Effector CD8-positive, alpha-beta T cell (primary cell): ENCODE results near the gene RECQL5.

Experiments used
- DNase-seq: peaks from one replicate; lab custom pipeline; 2025; lab: John Stamatoyannopoulos, UW

RECQL5 gene

DNA sequence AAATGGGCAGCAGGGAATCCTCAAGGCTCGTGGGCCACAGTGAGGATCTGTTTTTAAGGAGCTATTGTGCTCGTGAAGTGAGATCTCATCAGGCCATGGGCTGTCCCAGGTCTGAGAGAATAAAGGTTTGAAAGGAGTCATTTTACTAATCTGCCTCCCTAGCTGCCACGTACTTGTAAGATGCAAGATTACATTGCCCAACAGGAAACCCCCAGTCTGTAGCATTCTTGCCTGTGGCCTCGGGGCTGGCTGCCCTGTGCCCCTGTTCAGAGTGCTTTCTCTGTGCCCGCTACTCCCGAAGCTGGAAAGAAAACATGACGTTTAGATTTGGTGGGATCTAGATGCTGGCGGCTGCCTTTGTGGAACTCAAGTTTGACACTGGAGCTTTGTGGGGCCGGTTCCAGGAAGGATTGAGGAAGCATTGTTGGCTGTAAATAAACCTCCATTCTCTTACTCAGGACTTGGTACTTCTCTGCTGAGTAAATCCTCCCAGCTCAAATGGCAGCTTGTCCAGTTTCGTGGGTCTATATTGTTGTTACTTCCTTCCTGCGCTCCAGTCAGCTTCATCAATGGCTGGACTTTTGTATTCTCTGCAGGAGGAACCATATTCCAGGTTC is 21.4 kb upstream of the RECQL5 start:
- DNase-seq: no peak

DNA sequence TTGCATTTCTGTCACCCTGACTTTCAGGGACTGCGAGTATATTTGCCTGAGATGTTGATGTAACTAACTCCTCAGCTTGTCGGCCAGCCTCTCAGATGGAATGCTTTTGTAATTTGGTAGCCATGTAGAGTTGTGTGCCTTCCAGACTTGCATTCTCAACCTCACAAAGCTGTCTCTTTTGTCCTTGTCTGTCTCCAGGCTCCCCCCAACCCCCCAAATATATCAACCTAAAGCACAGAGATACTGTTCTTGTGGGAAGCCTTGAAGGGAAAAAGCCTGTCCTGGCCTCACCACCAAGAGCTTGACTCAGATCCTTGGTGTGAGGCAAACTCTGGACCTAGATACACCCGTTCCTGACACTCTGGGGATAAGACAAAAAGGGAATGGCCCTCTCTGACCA is 18.5 kb upstream of the RECQL5 start:
- no peak for DNase-seq

DNA sequence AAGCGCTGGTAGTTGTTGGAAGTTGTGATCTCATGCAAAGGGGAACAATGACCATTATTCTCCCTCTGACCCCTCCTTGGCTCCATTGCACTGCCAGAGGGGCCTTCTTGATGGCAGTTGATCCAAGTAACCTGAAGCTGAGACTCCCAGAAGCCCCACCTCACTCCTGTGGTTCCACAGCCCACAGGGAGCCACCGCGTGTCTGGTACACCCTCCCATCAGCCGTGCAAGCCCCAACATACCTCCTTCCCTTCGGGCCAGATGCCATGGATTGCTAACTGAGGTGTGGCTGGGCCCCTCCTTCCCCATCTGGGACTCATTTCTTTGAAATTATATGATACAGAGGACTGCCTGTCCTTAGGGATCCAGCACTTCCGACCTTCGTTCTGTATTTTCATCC is 18.0 kb upstream of the RECQL5 start:
- no peak for DNase-seq

DNA sequence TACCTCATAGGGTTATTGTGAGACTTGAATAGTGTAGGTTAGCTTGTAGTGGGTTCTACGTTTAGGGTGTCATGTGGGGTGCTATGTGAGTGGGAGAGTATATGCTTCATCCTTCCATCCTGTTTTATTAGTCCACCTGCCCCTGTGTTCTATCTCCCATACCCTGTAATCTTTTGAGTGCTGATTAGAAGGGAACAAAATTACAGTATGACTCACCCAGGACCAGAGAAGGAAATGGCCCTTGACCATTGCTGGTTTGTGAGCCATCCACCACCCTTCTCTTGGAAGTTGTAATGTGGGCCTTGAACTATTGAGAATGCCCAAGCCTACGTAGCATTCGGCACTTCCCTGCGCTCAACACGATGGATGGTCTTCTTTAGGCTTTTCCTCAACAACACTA is 17.3 kb upstream of the RECQL5 start:
- no peak for DNase-seq

DNA sequence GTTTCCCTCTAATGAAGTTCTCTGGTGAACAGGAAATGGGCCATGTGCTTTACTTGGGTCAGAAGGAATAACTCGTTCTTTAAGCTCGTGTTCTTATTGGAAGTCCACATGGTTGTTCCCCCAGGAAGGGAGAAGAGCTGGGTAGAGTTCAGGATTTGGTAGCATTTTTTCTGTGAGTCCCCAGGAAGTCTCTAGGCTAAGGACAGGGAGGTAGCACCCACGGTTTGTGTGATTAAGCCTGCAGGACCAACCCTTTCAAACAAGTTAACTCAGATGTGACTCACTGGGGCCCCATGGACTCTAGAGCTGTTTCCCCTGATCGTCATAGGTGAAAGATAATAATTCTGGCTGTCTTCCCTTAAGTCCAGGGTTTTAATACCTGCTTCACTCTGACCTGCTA is 16.6 kb upstream of the RECQL5 start:
- DNase-seq: no peak

DNA sequence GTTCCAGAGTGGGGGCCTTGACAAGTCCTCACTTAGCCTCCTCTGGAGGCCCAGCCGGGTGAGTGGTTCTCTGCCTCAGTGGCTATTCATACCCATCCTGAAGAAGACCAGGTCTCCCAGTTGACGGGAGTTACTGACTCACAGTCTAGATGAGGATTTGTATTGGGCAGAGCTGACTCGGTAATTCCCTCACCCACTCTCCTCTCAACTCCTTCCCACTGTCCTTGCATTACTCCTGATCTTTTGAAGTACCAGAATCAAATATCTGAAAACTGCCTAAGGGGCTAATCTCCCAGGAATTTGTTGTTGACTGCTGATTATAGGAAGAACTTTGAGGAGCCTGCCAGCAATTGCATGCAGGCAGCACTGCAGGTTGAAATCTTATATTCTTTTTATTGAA is 14.3 kb upstream of the RECQL5 start:
- DNase-seq: no peak

DNA sequence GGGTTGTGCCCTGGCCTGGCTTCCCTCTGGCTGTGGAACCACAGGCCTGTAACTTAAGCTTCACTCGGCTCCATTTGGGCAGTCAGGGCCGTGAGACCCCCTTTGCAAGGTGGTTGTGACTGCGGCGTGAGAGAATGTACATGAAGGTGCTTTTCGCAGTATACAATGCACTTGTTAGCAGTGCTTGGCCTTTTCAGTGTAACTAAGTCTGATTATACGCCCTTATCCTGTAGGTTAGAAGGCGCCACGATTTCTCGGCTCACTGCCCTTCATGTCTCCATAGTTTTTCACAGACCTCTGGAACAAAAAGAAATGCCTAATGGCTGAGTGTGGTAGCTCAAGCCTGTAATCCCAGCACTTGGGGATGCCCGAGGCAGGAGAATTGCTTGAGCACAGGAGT is 13.5 kb upstream of the RECQL5 start:
- DNase-seq: no peak

DNA sequence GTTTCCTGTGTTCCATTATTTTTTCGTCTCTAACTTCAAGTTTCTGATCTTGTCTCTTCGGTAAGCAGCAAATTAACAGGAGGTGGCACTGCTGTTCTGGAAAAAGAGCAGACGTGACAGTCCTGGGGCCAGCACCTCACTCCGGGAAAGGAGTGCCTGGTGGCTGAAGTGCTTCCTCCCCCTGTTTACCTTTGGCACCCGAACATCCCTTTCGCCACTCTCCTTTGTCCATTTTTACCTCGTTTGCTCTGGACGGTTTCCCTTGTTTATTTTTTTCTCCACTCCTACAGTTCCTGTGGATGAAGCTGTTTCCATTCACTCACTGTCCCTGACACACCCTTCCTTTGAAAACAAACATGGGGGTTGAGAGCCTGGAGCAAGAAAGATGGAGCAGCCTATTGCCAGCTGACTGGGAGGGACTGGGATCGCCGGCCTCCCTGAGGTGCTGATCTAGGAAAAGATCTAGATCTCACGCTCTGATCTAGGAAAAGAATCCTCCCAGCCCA is 12.8 kb upstream of the RECQL5 start:
- DNase-seq: no peak

DNA sequence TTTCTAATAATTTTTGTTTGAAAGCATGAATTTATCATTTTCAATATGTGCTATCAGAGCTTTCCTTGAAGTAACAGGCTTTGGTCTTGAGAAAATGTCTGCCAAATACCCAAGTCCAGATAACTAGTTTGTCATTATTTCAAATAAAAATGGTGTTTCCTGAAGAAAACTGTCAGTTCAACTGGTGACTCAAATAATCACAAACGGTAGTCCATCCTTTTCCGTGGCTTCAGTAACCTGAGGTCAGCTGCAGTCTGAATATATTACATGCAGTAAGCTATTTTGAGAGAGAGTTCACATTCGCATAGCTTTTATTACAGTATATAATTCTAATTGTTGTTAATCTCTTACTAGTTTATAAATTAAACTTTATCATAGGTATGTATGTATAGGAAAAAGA is 9.5 kb upstream of the RECQL5 start:
- no peak for DNase-seq

DNA sequence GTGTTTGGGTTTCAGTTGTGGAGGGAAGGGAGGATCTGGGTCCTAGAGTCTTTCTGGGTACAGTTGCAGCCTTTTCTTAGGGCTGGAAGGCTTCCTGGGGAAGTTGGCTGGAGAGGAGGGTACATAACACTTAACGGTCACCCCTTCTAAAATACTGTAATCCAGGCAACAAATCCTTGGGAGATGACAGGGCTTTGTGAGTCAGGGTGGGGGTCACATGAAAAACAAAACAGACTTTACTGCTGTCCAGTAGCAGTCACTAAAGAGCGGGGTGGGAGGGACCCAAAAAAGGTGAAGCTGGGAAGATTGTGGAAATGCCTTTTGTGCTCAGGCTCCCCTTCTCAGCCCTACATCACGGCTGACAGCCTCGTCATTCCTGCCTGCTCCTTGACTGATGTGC is 6.5 kb upstream of the RECQL5 start:
- DNase-seq: no peak

DNA sequence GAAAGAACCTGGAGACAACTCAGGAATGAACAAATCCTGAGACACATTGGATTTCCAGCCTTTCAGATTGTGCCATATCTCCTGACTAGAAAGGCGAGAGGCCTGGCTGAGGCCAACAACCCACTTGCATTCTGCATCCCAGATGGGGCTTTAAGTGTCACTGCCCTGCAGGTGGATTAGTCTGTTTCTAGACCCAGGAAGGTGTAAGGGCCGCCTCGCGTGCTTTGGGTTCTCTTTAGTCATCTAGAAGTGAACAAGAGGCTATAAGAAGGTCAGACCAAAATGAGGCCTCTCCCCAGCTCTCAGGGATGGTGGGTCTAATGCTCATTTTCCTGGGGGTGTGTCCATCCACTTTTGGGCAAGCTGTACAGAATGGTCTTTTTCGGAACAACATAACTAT is 5.1 kb upstream of the RECQL5 start:
- DNase-seq: no peak

DNA sequence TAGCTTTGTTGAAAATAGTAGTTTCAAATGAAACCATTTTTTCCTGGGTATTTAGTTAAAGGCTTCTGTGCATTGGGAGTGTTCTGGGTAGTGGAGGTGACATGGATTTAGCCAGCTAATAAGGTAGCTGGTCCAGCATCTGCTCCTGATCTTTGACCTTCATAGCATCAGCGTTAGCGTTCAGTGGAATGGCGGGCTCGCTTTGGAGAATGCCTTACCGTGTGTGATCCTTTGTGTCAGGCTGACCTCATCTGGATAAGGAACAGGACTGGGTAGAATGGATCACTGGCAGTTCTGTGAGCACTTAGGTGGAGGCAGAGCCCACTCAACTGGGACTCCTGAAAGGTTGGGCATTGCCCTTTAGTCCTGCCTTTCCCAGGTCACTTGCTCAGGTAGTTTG is 3.9 kb upstream of the RECQL5 start:
- no peak for DNase-seq

DNA sequence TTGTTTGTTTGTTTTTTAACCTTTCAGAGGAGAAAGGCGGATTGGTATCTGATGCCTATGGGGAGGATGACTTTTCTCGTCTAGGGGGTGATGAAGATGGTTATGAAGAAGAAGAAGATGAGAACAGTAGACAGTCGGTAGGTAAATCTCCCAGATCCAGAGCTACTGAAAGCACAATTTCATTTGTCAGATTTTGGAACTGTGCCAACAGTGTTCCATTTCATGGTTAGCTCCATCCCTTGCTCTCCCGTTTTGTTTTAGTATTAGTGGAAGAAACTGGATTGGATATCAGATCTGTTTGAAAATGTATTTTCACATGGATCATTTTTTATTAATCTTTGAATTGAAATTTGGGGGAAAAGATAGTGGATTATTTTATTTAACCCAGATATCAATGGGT is 1.5 kb upstream of the RECQL5 start:
- no peak for DNase-seq

DNA sequence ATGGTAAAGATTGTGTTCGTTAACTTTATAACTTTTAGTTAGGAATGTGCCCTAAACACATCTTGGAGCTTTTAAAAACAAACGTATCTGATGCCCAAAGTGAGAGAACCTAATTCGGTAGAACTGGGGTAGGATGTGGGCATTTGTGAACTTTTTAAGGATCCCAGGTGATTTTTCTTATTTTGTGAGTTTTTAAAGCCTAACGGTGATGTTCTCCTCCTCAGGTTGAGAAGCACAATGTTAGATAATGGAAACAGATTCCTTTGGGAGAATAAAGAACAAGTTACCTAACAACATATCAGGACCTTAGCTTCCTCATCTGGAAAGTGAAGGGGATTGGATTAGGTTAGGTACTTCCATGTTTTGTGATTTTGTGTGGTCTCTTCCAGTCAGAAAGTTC is 871 bp upstream of the RECQL5 start:
- no peak for DNase-seq

DNA sequence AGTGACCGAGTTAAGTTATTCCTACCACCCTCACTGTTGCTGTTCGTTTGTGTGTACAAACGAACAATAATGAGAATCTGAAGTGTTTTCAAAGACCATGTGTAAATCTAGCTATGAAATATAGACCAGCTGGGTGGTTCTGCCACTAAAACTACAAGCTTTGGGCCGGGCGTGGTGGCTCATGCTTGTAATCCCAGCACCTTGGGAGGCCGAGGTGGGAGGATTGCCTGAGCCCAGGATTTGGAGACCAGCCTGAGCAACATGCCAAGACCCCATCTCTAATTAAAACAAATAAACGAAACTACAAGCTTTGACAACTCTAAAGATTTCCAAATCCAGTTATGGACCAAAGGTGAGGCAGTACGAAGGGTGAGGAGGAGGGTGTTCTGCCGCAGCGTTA is 973 bp downstream of the RECQL5 start:
- DNase-seq: no peak

DNA sequence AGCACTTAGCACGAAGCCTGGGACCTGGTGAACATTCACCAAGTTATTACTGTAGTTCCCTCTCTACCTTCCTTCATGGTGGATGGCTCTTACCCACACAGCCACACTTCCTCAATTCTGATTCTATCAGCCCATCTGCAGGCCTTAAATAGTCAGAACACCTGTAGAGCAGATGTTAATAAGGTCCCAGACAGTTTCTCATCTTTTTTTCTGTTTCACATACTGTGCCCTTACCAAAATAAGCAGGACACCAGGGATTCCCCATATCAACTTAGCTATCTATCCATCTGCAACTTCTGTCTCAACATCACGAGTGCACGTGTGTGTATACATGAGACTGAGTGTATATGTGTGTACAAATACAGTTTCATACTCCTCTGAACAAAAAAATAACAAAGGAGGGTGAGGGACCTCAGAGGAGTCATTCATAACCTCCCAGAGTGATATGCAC is 2.8 kb downstream of the RECQL5 start:
- DNase-seq: no peak

DNA sequence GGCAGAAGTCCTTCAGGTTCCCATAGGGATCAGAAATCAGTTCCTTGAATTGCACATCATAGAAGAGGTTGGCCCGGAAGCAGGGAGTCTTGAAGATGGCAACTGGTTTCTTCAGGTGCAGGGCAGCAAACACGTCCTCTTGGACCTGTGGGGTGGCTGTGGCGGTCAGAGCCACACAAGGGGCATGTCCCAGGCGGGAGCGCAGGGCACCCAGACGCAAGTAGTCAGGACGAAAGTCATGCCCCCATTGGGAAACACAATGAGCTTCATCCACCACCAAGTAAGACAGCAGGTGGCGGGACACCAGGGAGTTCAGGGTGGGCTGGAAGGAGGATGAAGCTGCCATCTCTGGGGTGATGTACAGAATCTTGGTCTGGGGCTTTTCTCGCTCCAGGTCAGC is 4.4 kb downstream of the RECQL5 start:
- DNase-seq: no peak

DNA sequence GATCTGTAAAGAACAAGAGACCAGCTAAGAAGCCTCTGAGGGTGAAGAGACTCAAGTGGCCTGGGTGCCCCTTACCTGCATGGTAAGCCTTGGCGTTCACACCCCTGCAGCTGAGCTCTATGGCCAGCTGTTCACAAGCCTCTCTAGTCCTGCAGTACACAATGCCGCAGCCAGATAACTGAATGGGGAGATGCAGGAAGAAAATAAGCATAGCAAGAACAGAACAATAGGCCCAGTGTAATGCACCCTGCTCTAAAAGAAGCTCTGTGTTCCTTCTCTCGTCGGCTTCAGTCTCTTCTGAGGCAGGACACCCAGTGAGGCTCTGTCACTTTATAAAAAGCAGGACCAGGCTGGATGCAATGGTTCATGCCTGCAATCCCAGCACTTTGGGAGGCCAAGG is 5.4 kb downstream of the RECQL5 start:
- DNase-seq: no peak

DNA sequence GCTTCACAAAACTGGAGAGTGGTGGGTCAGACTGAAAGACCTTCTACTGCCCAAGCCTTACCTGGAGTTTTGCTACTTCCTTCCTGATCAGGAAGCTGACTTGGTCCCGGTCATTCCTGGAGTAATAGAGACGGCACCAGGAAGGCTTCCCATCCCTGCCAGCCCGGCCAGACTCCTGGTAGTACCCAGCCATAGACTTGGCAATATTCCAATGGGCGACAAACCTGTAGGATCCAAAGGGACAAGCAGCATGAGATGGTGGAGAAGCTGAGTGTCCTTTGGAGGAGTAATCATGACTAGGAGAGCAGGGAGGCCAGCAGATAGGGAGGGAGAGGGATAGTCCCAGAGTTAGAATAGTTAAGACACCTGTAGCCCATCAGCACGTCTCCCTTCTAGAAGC is 8.7 kb downstream of the RECQL5 start:
- no peak for DNase-seq

DNA sequence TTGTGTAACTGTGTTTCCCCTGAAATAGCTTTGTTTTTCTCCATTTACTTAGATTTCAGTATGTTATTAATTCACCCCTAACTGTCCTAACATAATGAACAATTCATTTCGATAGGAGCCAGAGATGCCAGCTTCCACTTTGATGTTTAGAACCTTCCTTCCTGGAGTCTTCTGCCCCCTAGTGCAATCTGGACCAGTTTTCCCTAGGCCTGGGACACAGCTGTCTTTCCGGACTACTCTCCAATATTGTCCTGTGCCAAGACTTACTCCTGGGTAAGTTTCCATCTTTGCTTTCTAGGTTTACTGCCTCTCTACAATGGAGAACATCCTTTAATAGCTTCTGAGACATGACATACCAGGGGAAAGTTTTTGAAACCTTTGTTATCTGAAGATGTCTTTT is 12.8 kb downstream of the RECQL5 start:
- DNase-seq: no peak

DNA sequence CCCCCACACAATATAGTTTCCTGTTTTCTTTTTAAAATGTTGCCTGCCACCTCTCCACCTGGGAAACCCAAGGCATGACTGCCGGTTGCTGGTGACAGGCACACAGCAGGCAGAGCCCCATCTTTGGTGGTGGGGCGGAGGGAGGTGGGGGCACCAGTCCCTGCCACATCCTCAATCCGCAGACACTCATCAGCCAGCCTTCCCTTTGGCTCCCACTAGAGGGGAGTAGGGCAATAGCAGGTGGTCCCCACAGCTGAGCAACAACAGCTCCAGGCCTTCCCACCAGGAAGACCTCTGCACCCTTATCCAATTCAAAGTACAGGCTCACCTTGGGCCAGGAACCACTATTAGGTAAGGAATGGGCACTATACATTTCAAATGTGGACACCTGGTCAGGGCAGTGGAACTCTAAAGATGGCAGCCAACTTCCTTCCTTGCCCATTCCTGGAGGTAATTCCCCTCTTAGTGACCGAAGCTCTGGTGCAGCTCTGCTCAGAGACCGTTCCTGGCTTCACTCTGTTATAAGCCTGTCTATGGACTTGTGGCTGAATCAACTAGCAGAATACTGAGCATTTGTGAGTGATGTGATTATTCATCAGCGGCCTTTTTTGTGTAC is 13.9 kb downstream of the RECQL5 start:
- peak; percentile 9 for DNase-seq

DNA sequence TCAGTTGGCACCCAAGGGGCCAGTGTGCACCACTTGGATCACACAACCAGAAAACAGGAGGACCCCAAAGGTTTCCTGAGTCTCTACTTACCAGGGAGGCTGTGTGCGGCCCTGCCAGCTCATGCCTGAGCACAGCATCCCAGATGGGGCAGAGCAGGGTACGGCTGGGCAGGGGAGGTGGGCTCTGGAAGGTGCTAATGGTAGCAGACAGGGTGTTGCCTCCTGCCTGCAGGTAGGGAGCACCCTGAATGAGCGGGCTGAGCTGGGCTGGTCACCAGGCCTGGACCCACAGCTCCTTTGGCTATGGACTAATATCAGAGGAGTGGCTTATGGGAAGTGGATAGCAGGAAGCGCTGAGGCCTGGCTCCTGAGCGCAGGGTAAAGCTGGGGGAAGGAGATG is 14.6 kb downstream of the RECQL5 start:
- no peak for DNase-seq

DNA sequence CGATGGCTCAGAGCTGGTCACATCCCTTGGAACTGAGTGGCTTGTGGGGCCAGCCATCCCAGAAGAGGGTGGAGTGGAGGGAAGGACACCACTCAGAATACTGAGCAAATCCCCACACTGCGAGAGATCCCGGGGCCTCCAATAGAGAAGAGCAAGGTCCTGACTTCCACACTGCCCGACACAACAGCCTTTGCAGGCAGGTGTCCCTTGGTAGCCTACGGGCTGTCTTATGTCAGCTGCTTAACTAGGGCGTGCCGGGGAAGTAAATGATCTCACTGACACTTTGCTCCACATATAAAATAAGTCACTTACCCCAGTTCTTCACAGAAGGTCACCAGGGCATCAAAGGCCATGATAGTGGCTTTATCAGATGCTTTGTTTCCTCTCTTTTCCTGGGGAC is 16.1 kb downstream of the RECQL5 start:
- DNase-seq: no peak

DNA sequence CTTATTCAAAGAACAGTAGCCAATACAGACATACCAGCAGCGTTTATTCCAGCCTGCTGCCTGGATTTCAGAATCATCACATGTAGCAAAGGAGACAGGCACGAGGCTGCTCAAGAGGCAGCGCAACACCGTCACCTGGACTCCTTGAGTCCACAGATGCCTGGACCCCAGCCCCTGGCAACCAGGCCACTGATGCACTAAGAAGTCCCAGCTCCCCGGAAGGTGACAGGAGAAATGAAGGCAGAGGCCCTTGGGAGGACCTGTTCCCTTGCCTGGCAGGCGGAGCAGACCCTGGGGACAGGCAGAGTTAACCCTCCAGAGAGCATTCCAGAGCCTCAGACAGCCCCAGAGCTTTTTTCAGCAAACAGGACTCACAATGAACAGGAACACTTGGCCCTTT is 17.3 kb downstream of the RECQL5 start:
- DNase-seq: no peak
